SK-N-SH treated with all-trans-retinoic acid at 6 μM for 48 hours (cell line): Measurements from ENCODE around the gene ICAM5.
"Not testable (repeated sequence)": the region's sequence is repeated elsewhere in the genome, so short reads cannot be mapped to it uniquely, and the experiment has no call there.

Experiments used
- CSDC2 ChIP-seq: fragments of 250-450 bp; sonication (Bioruptor Pico); IDR thresholded peaks from 2 replicates; pipeline ENCODE4 v1.5.0; 2020; ENCODE audit warnings: mild to moderate bottlenecking, moderate library complexity
- ESRRG ChIP-seq: fragments of 250-450 bp; sonication (Bioruptor Pico); IDR thresholded peaks from 2 replicates; pipeline ENCODE4 v1.6.1; 2021; ENCODE audit warnings: mild to moderate bottlenecking
- GLIS3 ChIP-seq: fragments of 250-450 bp; sonication (Bioruptor Pico); IDR thresholded peaks from 2 replicates; pipeline ENCODE4 v1.5.0; 2020; ENCODE audit warnings: mild to moderate bottlenecking, moderate library complexity

GRCh38 chr19:10336725-10337124 is 47.0 kb downstream of the ICAM5 start:
- TF ChIP-seq GLIS3 (CRISPR knock-in tag); CSDC2; ESRRG: not testable (repeated sequence)
